Ramos (cell line): ENCODE results near the gene TSLP.

Experiments
- in situ Hi-C: fragments of 300-500 bp; cut with MboI; formaldehyde crosslinking; loops from one replicate; pipeline ENCODE4 v1.14.3; 2022; ENCODE audit warnings: low sequenced_read_pairs; ENCODE audit not compliant: unreplicated experiment

The TSLP gene

GRCh38 chr5:111092062-111092853, 20.7 kb downstream of the TSLP start, which contains the start of gene WDR36:
WDR36 (plus strand) TSS chr5:111092348; CDS start chr5:111092457, 109 bp downstream.
- in situ Hi-C loops = no loop called here

GRCh38 chr5:111095982-111096381, 24.5 kb downstream of the TSLP start:
- in situ Hi-C loops = no loop called here

- in situ Hi-C loops = no loop called here
Measured at GRCh38 chr5:111099058-111099778, 27.7 kb downstream of the TSLP start.

- in situ Hi-C loops = loop anchor here (25.0 kb wide), 1 partner anchor 344 kb away; no protein-coding TSS in a partner anchor
Measured at GRCh38 chr5:111106320-111106948, 34.9 kb downstream of the TSLP start.

- in situ Hi-C loops = loop anchor here (25.0 kb wide), 1 partner anchor 345 kb away; no protein-coding TSS in a partner anchor
Measured at GRCh38 chr5:111107371-111107770, 35.9 kb downstream of the TSLP start.

GRCh38 chr5:111111956-111112355, 40.4 kb downstream of the TSLP start:
- in situ Hi-C loops = loop anchor here (25.0 kb wide), 1 partner anchor 350 kb away; no protein-coding TSS in a partner anchor

- in situ Hi-C loops = loop anchor here (25.0 kb wide), 1 partner anchor 351 kb away; no protein-coding TSS in a partner anchor
Measured at GRCh38 chr5:111113678-111114077, 42.2 kb downstream of the TSLP start.

GRCh38 chr5:111115229-111115628, 43.7 kb downstream of the TSLP start:
- in situ Hi-C loops = loop anchor here (25.0 kb wide), 1 partner anchor 353 kb away; no protein-coding TSS in a partner anchor

- in situ Hi-C loops = loop anchor here (25.0 kb wide), 1 partner anchor 354 kb away; no protein-coding TSS in a partner anchor
Measured at GRCh38 chr5:111116550-111116949, 45.0 kb downstream of the TSLP start.

GRCh38 chr5:111117136-111117535, 45.6 kb downstream of the TSLP start:
- in situ Hi-C loops = loop anchor here (25.0 kb wide), 1 partner anchor 355 kb away; no protein-coding TSS in a partner anchor

- in situ Hi-C loops = loop anchor here (25.0 kb wide), 1 partner anchor 357 kb away; no protein-coding TSS in a partner anchor
Measured at GRCh38 chr5:111119221-111119620, 47.7 kb downstream of the TSLP start.

- in situ Hi-C loops = loop anchor here (25.0 kb wide), 1 partner anchor 358 kb away; no protein-coding TSS in a partner anchor
Measured at GRCh38 chr5:111119856-111120255, 48.3 kb downstream of the TSLP start.

GRCh38 chr5:111120911-111121310, 49.4 kb downstream of the TSLP start:
- in situ Hi-C loops = loop anchor here (25.0 kb wide), 1 partner anchor 359 kb away; no protein-coding TSS in a partner anchor

GRCh38 chr5:111121926-111122325, 50.4 kb downstream of the TSLP start:
- in situ Hi-C loops = loop anchor here (25.0 kb wide), 1 partner anchor 360 kb away; no protein-coding TSS in a partner anchor

- in situ Hi-C loops = loop anchor here (25.0 kb wide), 1 partner anchor 360 kb away; no protein-coding TSS in a partner anchor
Measured at GRCh38 chr5:111122398-111122797, 50.9 kb downstream of the TSLP start.

- in situ Hi-C loops = loop anchor here (25.0 kb wide), 1 partner anchor 362 kb away; no protein-coding TSS in a partner anchor
Measured at GRCh38 chr5:111124793-111125192, 53.3 kb downstream of the TSLP start.

GRCh38 chr5:111126896-111127295, 55.4 kb downstream of the TSLP start:
- in situ Hi-C loops = no loop called here
